Nephron (organoid): Measurements from ENCODE around the gene CFI.
A peak's percentile ranks its signal among the peaks of the same experiment; 100 is the strongest.

Source experiments
- H3K27ac Mint-ChIP-seq, 3 experiments: 2 replicates each; pipeline ENCODE4 v1.8.0; 2020; ENCODE audit warnings: mixed read lengths in 3 of 3, mild to moderate bottlenecking in 2 of 3, moderate library complexity in 1 of 3
- H3K27me3 Mint-ChIP-seq: 2 replicates; pipeline ENCODE4 v1.8.0; 2021; ENCODE audit warnings: low read depth, mild to moderate bottlenecking, moderate library complexity, mixed read lengths
- H3K36me3 Mint-ChIP-seq: 2 replicates; pipeline ENCODE4 v1.8.0; 2020; ENCODE audit warnings: low read depth, mixed read lengths
- H3K4me1 Mint-ChIP-seq: 2 replicates; pipeline ENCODE4 v1.8.0; 2020; ENCODE audit warnings: mixed read lengths
- H3K4me3 Mint-ChIP-seq, 3 experiments: 2 replicates each; pipeline ENCODE4 v1.8.0; 2020; ENCODE audit warnings: mild to moderate bottlenecking in 3 of 3, mixed read lengths in 3 of 3, moderate library complexity in 2 of 3
- H3K9me3 Mint-ChIP-seq: 2 replicates; pipeline ENCODE4 v1.8.0; 2020; ENCODE audit warnings: mixed read lengths
- TF ChIP-seq, protein P1 (sequence below), 3 experiments: fragments of 200-600 bp; sonication (generic); IDR thresholded peaks; one replicate each; pipeline ENCODE4 v1.5.0; 2021; ENCODE audit warnings: antibody characterized with exemption in 3 of 3; ENCODE audit not compliant: unreplicated experiment in 3 of 3

CFI gene

DNA sequence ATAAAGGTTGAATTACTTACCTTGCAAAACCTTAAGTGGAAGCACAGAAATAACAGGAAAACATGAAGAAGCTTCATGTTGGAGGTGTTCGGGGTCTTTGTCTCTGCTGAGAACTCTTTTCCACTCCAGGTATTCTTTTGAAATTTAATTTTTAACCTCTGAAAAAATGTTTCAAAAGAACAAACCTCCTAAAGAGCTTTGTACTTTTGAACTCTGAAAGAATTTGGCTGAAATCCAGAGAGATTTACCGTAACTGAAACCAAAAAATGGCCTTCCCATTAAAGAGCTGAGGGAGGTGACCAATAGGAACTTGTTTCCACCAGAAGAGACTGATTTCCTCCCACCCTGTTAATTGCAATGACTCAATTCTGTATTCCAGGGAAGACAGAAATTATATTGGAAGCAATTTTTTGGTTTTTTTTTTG, at the start of gene CFI:
Gene CFI, minus strand, starts transcription at position 105 of the 425 bp plus-strand sequence. Its CDS starts 28 bp downstream, at position 77.
- TF ChIP-seq, protein P1, sequence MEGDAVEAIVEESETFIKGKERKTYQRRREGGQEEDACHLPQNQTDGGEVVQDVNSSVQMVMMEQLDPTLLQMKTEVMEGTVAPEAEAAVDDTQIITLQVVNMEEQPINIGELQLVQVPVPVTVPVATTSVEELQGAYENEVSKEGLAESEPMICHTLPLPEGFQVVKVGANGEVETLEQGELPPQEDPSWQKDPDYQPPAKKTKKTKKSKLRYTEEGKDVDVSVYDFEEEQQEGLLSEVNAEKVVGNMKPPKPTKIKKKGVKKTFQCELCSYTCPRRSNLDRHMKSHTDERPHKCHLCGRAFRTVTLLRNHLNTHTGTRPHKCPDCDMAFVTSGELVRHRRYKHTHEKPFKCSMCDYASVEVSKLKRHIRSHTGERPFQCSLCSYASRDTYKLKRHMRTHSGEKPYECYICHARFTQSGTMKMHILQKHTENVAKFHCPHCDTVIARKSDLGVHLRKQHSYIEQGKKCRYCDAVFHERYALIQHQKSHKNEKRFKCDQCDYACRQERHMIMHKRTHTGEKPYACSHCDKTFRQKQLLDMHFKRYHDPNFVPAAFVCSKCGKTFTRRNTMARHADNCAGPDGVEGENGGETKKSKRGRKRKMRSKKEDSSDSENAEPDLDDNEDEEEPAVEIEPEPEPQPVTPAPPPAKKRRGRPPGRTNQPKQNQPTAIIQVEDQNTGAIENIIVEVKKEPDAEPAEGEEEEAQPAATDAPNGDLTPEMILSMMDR (IDR thresholded peaks at IDR 0.05; ENCODE audit: unreplicated experiment in 3 of 3) = no peak
- H3K4me1 Mint-ChIP-seq = peaks cover 16% of the 10 kb centered on the region
- H3K27ac Mint-ChIP-seq = peak within 1 kb of the TSS; percentile 94 to 98 (median 95)
- peak within 1 kb of the TSS; percentile 70 to 88 (median 85) for H3K4me3 Mint-ChIP-seq
- H3K9me3 Mint-ChIP-seq = peaks cover 22% of the 10 kb centered on the region
- H3K27me3 Mint-ChIP-seq = no peaks in the 10 kb centered on the region
- H3K36me3 Mint-ChIP-seq = peaks cover 8% of the 10 kb centered on the region

GRCh38 chr4:109850601-109851000, 48.8 kb upstream of the CFI start:
- peaks cover 4% of the 10 kb centered on the region for H3K27me3 Mint-ChIP-seq
- H3K9me3 Mint-ChIP-seq = peaks cover 2% of the 10 kb centered on the region
- no peaks in the 10 kb centered on the region for H3K36me3 Mint-ChIP-seq
- TF ChIP-seq, protein P1 (IDR thresholded peaks at IDR 0.05; ENCODE audit: unreplicated experiment in 3 of 3) = no peak
- H3K4me3 Mint-ChIP-seq = no peak overlapping the region
- no peak overlapping the region for H3K27ac Mint-ChIP-seq
- H3K4me1 Mint-ChIP-seq = no peaks in the 10 kb centered on the region

DNA sequence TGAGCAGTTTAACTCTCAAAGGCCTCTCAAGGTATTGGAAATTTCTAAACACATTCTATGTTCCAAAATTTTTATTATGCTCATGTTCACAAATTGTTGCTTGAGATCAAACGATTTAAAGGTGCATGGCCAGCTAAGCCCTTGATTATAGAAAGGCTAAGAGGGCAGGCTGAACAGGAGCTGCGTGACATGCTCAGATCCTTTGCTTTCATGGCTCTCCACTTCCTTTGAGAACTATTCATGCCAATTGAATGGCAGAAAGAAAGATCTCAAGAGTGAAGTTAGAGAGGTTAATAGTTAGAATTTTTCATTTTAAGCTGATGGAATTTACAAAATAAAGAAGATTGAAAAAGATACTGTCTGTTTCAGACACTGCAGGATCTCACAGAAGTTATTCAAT, 46.7 kb upstream of the CFI start:
- TF ChIP-seq, protein P1 (IDR thresholded peaks at IDR 0.05; ENCODE audit: unreplicated experiment in 3 of 3) = no peak
- H3K36me3 Mint-ChIP-seq = no peaks in the 10 kb centered on the region
- H3K4me1 Mint-ChIP-seq = no peaks in the 10 kb centered on the region
- H3K27ac Mint-ChIP-seq = no peak overlapping the region
- H3K27me3 Mint-ChIP-seq = peaks cover 4% of the 10 kb centered on the region
- H3K9me3 Mint-ChIP-seq = no peaks in the 10 kb centered on the region
- no peak overlapping the region for H3K4me3 Mint-ChIP-seq

DNA sequence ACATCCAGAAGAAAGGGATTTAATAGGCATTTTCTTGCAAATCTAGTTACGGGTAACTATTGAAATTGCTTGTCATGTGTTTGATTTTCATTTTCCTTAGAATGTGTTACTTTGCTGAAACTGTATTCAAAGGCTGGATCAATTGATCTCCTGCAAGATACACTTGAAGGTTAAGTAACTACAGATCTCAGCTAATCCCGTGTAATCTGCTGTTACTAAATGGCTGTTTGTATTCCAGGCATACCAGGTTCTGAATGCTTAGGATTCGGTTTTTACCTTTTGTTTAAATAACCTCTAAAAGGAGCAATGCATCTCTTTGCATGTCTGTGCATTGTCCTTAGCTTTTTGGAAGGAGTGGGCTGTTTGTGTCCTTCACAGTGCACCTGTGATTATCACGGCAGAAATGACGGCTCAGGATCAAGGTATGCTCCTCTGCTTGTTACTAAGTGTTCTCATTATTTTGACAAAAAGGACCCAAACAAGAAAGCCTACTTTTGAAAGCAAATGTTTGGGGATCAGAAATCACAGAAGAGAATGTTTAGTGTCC, 46.2 kb upstream of the CFI start, which contains the start of gene LRIT3:
Gene LRIT3, plus strand, starts transcription at position 212 of the 547 bp plus-strand sequence. Its CDS starts 95 bp downstream, at position 307.
- TF ChIP-seq, protein P1 (IDR thresholded peaks at IDR 0.05; ENCODE audit: unreplicated experiment in 3 of 3) = no peak
- Mint-ChIP-seq H3K27ac (no peak within 1 kb of the TSS), H3K4me3 (no peak within 1 kb of the TSS), H3K9me3 (no peaks in the 10 kb centered on the region), H3K4me1 (no peaks in the 10 kb centered on the region), H3K36me3 (no peaks in the 10 kb centered on the region), H3K27me3 (peaks cover 4% of the 10 kb centered on the region)

DNA sequence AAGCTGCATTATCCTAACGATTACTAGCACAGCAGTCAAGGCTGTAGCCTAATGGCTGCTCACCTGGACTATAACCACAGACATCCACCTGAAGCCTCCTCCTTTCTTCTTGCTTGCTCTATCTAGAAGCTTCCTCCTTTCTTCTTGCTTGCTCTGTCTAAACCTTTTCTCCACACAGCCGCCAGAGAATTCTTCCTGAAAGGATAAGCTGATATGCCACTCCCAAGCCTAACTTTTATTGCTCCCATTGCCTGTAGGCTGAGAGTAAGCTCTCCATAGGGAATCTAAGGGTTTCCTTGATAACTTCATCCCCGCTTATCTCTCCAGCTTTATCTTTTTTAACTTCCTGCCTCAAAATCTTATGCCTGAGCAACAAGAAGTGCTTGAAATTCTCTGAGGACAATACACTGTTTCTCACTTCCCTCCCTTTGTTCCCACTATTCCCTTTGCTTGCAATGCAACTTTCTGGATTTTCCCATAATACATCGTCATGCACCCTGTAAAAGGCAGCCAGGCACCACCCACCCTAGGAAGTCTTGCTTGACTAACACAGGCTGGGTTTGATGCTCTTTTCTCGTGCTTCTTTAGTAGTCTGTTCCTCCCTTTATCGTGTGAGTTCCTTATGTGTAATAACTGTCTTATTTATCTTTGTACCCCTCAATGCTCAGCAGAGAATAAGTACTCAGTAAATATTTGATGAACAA, 44.7 kb upstream of the CFI start:
- Mint-ChIP-seq H3K4me3 (no peak overlapping the region), H3K27me3 (peaks cover 4% of the 10 kb centered on the region), H3K9me3 (no peaks in the 10 kb centered on the region), H3K27ac (no peak overlapping the region), H3K4me1 (no peaks in the 10 kb centered on the region), H3K36me3 (no peaks in the 10 kb centered on the region)
- TF ChIP-seq, protein P1 (IDR thresholded peaks at IDR 0.05; ENCODE audit: unreplicated experiment in 3 of 3) = no peak
